IMR-90 (cell line): ENCODE data around the gene C1orf159. TPM values are rescaled to one million over a fixed set of nuclear protein-coding genes. Genes with fewer than 3 reads are reported as not detected.

Source experiments
- ATAC-seq: fragments of 200-7000 bp; cut with Tn5 transposase; 2 replicates; pipeline ENCODE4 v1.9.1; 2020; ENCODE audit warnings: low read depth, mild to moderate bottlenecking, moderate library complexity
- BruUV-seq: library from RNA; stranded (reverse); fragments of 400-500 nt; replicated peaks from 2 replicates; lab custom pipeline; 2021; lab: Mats Ljungman, UMichigan
- CTCF ChIA-PET: fragments of 300-600 bp; formaldehyde crosslinking; extraction: SDS; loops from one replicate; lab custom pipeline; 2021; ENCODE audit warnings: antibody characterized with exemption; lab: Yijun Ruan, JAX
- POLR2A ChIA-PET: fragments of 300-600 bp; sonication (Branson Sonifier 250); formaldehyde crosslinking; loops from one replicate; lab custom pipeline; 2022; ENCODE audit warnings: antibody characterized with exemption; ENCODE audit not compliant: unreplicated experiment; lab: Charles Lee
- DNase-seq: peaks from one replicate; pipeline ENCODE4 v3.0.0; 2013
- H2AFZ ChIP-seq: replicated peaks from 2 replicates; pipeline ENCODE3; 2013; ENCODE audit warnings: low read length, mild to moderate bottlenecking; ENCODE audit not compliant: poor library complexity
- H2AK5ac ChIP-seq: 2 replicates; pipeline ENCODE4 v1.6.1; 2013; ENCODE audit warnings: low read depth, low read length, inconsistent platforms
- H2AK9ac ChIP-seq: replicated peaks from 2 replicates; pipeline ENCODE3; 2013; ENCODE audit warnings: mild to moderate bottlenecking, low read depth, low read length, moderate library complexity; ENCODE audit not compliant: poor library complexity
- H2BK120ac ChIP-seq: 2 replicates; pipeline ENCODE4 v1.6.1; 2013; ENCODE audit warnings: low read depth, low read length, inconsistent platforms
- H2BK15ac ChIP-seq: 3 replicates; pipeline ENCODE4 v1.6.1; 2013; ENCODE audit warnings: low read depth, low read length, inconsistent platforms
- H2BK20ac ChIP-seq: 2 replicates; pipeline ENCODE4 v1.6.1; 2013; ENCODE audit warnings: low read depth, mild to moderate bottlenecking, inconsistent platforms, low read length, moderate library complexity
- H2BK5ac ChIP-seq: 2 replicates; pipeline ENCODE4 v1.6.1; 2013; ENCODE audit warnings: mild to moderate bottlenecking, low read depth, low read length, inconsistent platforms; ENCODE audit not compliant: poor library complexity, severe bottlenecking
- H3K14ac ChIP-seq: replicated peaks from 2 replicates; pipeline ENCODE4 v1.6.1; 2013; ENCODE audit warnings: low read depth, low read length, inconsistent platforms
- H3K18ac ChIP-seq: 2 replicates; pipeline ENCODE4 v1.6.1; 2013; ENCODE audit warnings: low read depth, low read length, control low read depth
- H3K23ac ChIP-seq: 2 replicates; pipeline ENCODE4 v1.6.1; 2013; ENCODE audit warnings: low read depth, low read length, inconsistent platforms
- H3K27ac ChIP-seq: 2 replicates; pipeline ENCODE4 v1.5.1; 2013; ENCODE audit warnings: mild to moderate bottlenecking, control low read depth, low read length; ENCODE audit not compliant: insufficient read depth
- H3K27me3 ChIP-seq: 2 replicates; pipeline ENCODE4 v1.6.1; 2013; ENCODE audit warnings: low read length; ENCODE audit not compliant: control insufficient read depth, insufficient read depth
- H3K36me3 ChIP-seq: 2 replicates; pipeline ENCODE4 v1.6.1; 2013; ENCODE audit warnings: low read length, mixed read lengths; ENCODE audit not compliant: control insufficient read depth, insufficient read depth
- H3K4ac ChIP-seq: 2 replicates; pipeline ENCODE4 v1.6.1; 2013; ENCODE audit warnings: low read depth, low read length, inconsistent platforms
- H3K4me1 ChIP-seq: 2 replicates; pipeline ENCODE4 v1.6.1; 2013; ENCODE audit warnings: low read length, mixed read lengths; ENCODE audit not compliant: control insufficient read depth, insufficient read depth
- H3K4me2 ChIP-seq: 2 replicates; pipeline ENCODE4 v1.6.1; 2013; ENCODE audit warnings: low read depth, mild to moderate bottlenecking, control low read depth, low read length, moderate library complexity
- H3K4me3 ChIP-seq: 2 replicates; pipeline ENCODE4 v1.5.1; 2013; ENCODE audit warnings: low read depth, mild to moderate bottlenecking, control low read depth, low read length, moderate library complexity; ENCODE audit not compliant: insufficient read depth
- H3K56ac ChIP-seq: 2 replicates; pipeline ENCODE4 v1.6.1; 2013; ENCODE audit warnings: low read length, inconsistent platforms; ENCODE audit not compliant: insufficient read depth; ENCODE audit errors: extremely low read depth
- H3K79me1 ChIP-seq, 2 experiments: 2 replicates each; pipeline ENCODE4 v1.6.1; 2013; ENCODE audit warnings: low read length in 2 of 2, inconsistent platforms in 1 of 2, low read depth in 1 of 2
- H3K9ac ChIP-seq: 2 replicates; pipeline ENCODE4 v1.6.1; 2013; ENCODE audit warnings: low read depth, low read length, control low read depth
- H3K9me1 ChIP-seq: 2 replicates; pipeline ENCODE4 v1.6.1; 2013; ENCODE audit warnings: low read length, inconsistent platforms; ENCODE audit not compliant: insufficient read depth
- H3K9me3 ChIP-seq: 2 replicates; pipeline ENCODE4 v1.6.1; 2013; ENCODE audit warnings: low read length; ENCODE audit not compliant: control insufficient read depth, insufficient read depth
- H4K20me1 ChIP-seq: 2 replicates; pipeline ENCODE4 v1.6.1; 2013; ENCODE audit warnings: low read length, inconsistent platforms; ENCODE audit not compliant: insufficient read depth
- H4K5ac ChIP-seq: 2 replicates; pipeline ENCODE4 v1.6.1; 2013; ENCODE audit warnings: mild to moderate bottlenecking, low read depth, low read length, control low read depth
- H4K8ac ChIP-seq, 2 experiments: 2 replicates each; pipeline ENCODE4 v1.6.1; 2013; ENCODE audit warnings: low read depth in 2 of 2, low read length in 2 of 2, control low read depth in 1 of 2, inconsistent platforms in 1 of 2
- H4K91ac ChIP-seq: 2 replicates; pipeline ENCODE4 v1.6.1; 2013; ENCODE audit warnings: low read depth, low read length, inconsistent platforms; ENCODE audit not compliant: insufficient read depth
- CEBPB ChIP-seq: IDR thresholded peaks from 2 replicates; pipeline ENCODE4 v1.6.1; 2012; ENCODE audit warnings: low read depth, low read length, improper control_type of control experiment
- CHD1 ChIP-seq: IDR thresholded peaks from 2 replicates; pipeline ENCODE4 v1.6.1; 2012; ENCODE audit warnings: low read depth, low read length, improper control_type of control experiment
- CTCF ChIP-seq: conservative IDR thresholded peaks from 2 replicates; pipeline ENCODE4 v1.5.1; 2012; ENCODE audit warnings: mild to moderate bottlenecking, low read depth, low read length, improper control_type of control experiment
- ELK1 ChIP-seq: fragments of 150-350 bp; IDR thresholded peaks from 2 replicates; pipeline ENCODE4 v1.6.1; 2016; ENCODE audit warnings: low read depth, mild to moderate bottlenecking, low read length, moderate library complexity, borderline replicate concordance
- FOS ChIP-seq: fragments of 150-350 bp; IDR thresholded peaks from 2 replicates; pipeline ENCODE4 v1.6.1; 2016; ENCODE audit warnings: low read depth, low read length
- MAFK ChIP-seq: IDR thresholded peaks from 2 replicates; pipeline ENCODE4 v1.6.1; 2012; ENCODE audit warnings: low read depth, low read length, improper control_type of control experiment
- MAZ ChIP-seq: IDR thresholded peaks from 2 replicates; pipeline ENCODE4 v1.6.1; 2012; ENCODE audit warnings: low read depth, mild to moderate bottlenecking, low read length, improper control_type of control experiment, moderate library complexity, borderline replicate concordance
- MXI1 ChIP-seq: IDR thresholded peaks from 2 replicates; pipeline ENCODE4 v1.6.1; 2012; ENCODE audit warnings: low read depth, mild to moderate bottlenecking, low read length, moderate library complexity, borderline replicate concordance
- NFE2L2 ChIP-seq: fragments of 150-350 bp; IDR thresholded peaks from 2 replicates; pipeline ENCODE4 v1.6.1; 2016; ENCODE audit warnings: low read depth, mild to moderate bottlenecking, low read length
- POLR2A ChIP-seq: IDR thresholded peaks from 2 replicates; pipeline ENCODE4 v1.6.1; 2012; ENCODE audit warnings: mild to moderate bottlenecking, low read depth, low read length
- RCOR1 ChIP-seq: IDR thresholded peaks from 2 replicates; pipeline ENCODE4 v1.6.1; 2012; ENCODE audit warnings: mild to moderate bottlenecking, low read length, improper control_type of control experiment; ENCODE audit not compliant: insufficient replicate concordance
- RFX5 ChIP-seq: IDR thresholded peaks from 2 replicates; pipeline ENCODE4 v1.8.0; 2012; ENCODE audit warnings: low read depth, mild to moderate bottlenecking, low read length, moderate library complexity
- SMC3 ChIP-seq: fragments of 150-350 bp; IDR thresholded peaks from 2 replicates; pipeline ENCODE4 v1.6.1; 2016; ENCODE audit warnings: low read depth, mild to moderate bottlenecking, antibody characterized with exemption, low read length, moderate library complexity
- USF2 ChIP-seq: fragments of 150-350 bp; IDR thresholded peaks from 2 replicates; pipeline ENCODE4 v1.6.1; 2017; ENCODE audit warnings: mild to moderate bottlenecking, antibody characterized with exemption, low read length, low read depth
- WGBS, 2 experiments: methylation state at CpG; one replicate each; pipeline versions ENCODE4 v1.1.5 to v1.1.7; 2013; ENCODE audit warnings: missing lambda C conversion rate in 2 of 2; ENCODE audit not compliant: insufficient read length in 1 of 2; ENCODE audit errors: extremely low coverage in 2 of 2; 5-methylcytosine and 5-hydroxymethylcytosine counted together
- dilution Hi-C: fragments of 300-500 bp; cut with HindIII; formaldehyde crosslinking; loops from one replicate; pipeline ENCODE4 v1.14.3; 2018; ENCODE audit warnings: low sequenced_read_pairs; ENCODE audit not compliant: unreplicated experiment
- in situ Hi-C: fragments of 300-500 bp; cut with MboI; formaldehyde crosslinking; loops from 3 replicates; pipeline ENCODE4 v1.14.3; 2019; ENCODE audit warnings: low sequenced_read_pairs, inconsistent platforms, mixed read lengths
- intact Hi-C: fragments of 100-400 bp; cut with micrococcal nuclease; formaldehyde crosslinking; loops from 2 replicates; pipeline ENCODE4 v1.10.0; 2022
- polyA plus RNA-seq, 3 experiments: library from polyadenylated mRNA; depleted of rRNA; stranded (reverse); fragments of >200 nt; gene quantifications; 2 replicates each; pipeline ENCODE4 v1.2.3, GENCODE V29; 2012; ENCODE audit warnings: low replicate concordance in 1 of 3
- total RNA-seq: library from RNA; depleted of rRNA; stranded (reverse); fragments of >200 nt; gene quantifications from 2 replicates; pipeline ENCODE4 v1.2.3, GENCODE V29; 2012

Gene C1orf159
- total and polyA plus RNA-seq, 2 of the 4 experiments (the other 2 are of a cell fraction) = 2.9 to 12.6 TPM

GRCh38 chr1:1066403-1067283 lies 49.2 kb downstream of the C1orf159 start:
- H3K9me1 ChIP-seq = 0 out of 2 replicates have a peak, but pooled peaks cover 4% of the 10 kb centered on the region
- H3K27me3 ChIP-seq = no peaks in the 10 kb centered on the region; the same call in 1 of the 2 replicates
- H2AK5ac ChIP-seq = peak overlapping the region; percentile 16; the same call in 1 of the 2 replicates
- WGBS, 2 experiments = 93% methylated on average over 4 of the region's 27 CpGs; no CpG with 5 or more reads in 1 of the 2 experiments
- no peaks in the 10 kb centered on the region for H3K36me3 ChIP-seq
- ChIA-PET POLR2A (no interaction called here), CTCF (no interaction called here)
- DNase-seq (no peak), ATAC-seq (no peak)
- H4K91ac ChIP-seq = no peak overlapping the region
- BruUV-seq = no TSS peak
- H4K20me1 ChIP-seq = no peaks in the 10 kb centered on the region
- no peak overlapping the region for H2BK120ac ChIP-seq
- H3K23ac ChIP-seq = no peak overlapping the region
- no peak overlapping the region for H3K14ac ChIP-seq
- no peak overlapping the region for H3K18ac ChIP-seq
- H3K4me1 ChIP-seq = peaks cover 15% of the 10 kb centered on the region
- H2BK15ac ChIP-seq = no peak overlapping the region
- H2AFZ ChIP-seq = no peak overlapping the region
- no peak overlapping the region for H3K4me3 ChIP-seq
- H4K5ac ChIP-seq = no peak overlapping the region
- in situ Hi-C loops = no loop called here
- H2BK5ac ChIP-seq = no peak overlapping the region
- no peak overlapping the region for H4K8ac ChIP-seq
- 0 out of 4 replicates have a peak, but pooled peaks cover 0 to 4% of the 10 kb centered on the region in 2 experiments for H3K79me1 ChIP-seq
- no peaks in the 10 kb centered on the region for H3K9me3 ChIP-seq
- H3K56ac ChIP-seq = no peak overlapping the region
- no peak overlapping the region for H3K9ac ChIP-seq
- no peak overlapping the region for H3K4ac ChIP-seq
- H2AK9ac ChIP-seq = peak overlapping the region; percentile 72
- dilution Hi-C loops = no loop called here
- no peak overlapping the region for H3K4me2 ChIP-seq
- intact Hi-C loops = no loop called here
- no peak overlapping the region for H3K27ac ChIP-seq
- H2BK20ac ChIP-seq = no peak overlapping the region
- TF ChIP-seq NFE2L2 (no peak), CTCF (no peak), CHD1 (no peak), RFX5 (no peak), MXI1 (no peak), FOS (no peak), MAZ (no peak), RCOR1 (no peak), CEBPB (no peak), MAFK (no peak), ELK1 (no peak), USF2 (no peak), SMC3 (no peak), POLR2A (no peak)
